GM19035 (cell line): ENCODE results near the gene ERC1.

Experiments
- ATAC-seq: cut with Tn5 transposase; IDR thresholded peaks from one replicate; pipeline ENCODE4 v1.9.1; 2021; ENCODE audit not compliant: unreplicated experiment

Gene ERC1

DNA sequence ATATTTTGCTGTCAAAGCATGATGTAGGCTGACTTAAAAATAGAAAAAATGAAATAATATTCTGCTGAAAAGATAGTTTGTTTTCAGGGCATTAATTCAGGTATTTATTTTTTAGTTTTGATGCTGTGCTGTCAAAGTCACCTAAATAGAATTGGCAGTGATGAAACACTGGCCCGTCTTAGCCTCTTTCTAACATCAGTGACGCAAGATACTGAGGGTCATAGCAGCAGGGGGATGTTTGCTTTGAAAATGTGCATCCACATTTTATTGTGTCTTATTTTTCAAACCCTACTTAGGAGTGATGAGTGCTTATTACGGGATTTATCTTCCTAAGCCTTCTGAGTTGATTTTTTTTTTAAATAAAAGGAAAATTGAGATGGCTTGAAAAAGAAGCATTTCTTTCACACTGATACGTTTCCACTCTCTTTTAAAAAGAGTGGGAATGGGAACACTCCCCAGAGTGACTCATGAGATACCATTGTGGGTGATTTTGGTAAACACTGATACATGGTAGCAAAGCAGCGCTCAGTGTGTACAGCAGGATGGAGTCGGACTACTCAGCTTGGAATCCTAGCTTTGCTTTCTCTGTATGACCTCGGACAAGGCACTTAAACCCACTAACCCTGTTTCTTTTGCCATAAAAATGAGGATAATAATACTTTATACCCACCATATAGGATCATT lies 290.8 kb downstream of the ERC1 start:
- ATAC-seq = no peak

GRCh38 chr12:1282670-1283315 lies 291.8 kb downstream of the ERC1 start:
- no peak for ATAC-seq

DNA sequence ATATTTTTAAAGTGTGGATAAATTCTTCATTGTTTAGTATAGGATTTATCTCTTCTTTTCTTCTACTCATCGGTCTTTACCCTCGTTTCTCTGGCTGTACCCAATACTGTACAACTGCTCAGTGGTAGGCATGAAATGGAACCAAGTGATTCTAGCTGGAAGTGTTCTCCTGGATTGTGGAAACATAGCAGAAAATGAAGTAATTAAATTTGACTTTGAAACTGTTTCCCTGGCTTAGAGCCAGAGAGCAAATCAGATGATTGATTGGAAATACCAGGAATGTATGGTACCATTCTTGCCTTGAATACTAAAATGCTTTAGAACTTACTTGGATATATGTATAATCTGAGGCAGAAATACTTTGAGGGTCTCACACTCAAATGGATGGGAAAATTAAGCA lies 292.3 kb downstream of the ERC1 start:
- ATAC-seq = no peak

DNA sequence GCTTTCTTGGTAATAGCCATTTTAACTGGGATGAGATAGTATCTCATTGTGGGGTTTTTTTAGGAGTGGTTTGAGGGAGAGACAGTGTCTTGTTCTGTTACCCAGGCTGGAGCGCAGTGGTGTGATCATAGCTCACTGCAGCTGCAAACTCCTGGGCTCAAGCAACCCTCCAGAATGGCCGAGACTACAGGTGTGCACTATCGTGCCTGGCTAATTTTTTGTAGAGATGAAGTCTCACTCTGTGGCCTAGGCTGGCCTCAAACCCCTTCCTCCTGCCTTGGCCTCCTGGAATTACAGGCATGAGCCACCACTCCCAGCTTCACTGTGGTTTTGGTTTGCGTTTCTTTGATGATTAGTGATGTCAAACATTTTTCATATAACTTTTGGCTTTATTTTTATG lies 293.6 kb downstream of the ERC1 start:
- ATAC-seq = no peak

DNA sequence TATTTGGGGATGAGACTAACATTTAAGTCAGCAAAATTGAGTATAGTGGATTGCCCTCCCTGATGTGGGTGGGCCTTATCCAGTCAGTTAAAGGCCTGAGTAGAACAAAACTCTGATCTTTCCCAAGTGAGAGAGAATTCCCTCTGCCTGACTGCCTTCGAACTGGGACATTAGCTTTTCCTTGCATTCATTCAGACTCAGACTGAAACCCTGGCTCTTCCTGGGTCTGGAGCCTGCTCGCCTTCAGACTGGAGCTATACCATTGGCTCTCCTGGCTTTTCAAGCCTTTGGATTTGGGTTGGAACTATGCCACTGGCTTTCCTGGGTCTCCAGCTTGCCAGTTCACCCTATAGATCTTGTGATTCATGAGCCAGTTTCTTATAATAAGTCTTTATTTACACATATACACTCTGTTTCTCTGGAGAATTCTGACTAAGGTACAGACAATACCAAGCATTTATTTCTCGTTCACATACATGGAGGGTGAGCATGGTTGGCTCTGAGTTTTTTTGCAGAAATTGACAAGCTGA lies 296.5 kb downstream of the ERC1 start:
- no peak for ATAC-seq

DNA sequence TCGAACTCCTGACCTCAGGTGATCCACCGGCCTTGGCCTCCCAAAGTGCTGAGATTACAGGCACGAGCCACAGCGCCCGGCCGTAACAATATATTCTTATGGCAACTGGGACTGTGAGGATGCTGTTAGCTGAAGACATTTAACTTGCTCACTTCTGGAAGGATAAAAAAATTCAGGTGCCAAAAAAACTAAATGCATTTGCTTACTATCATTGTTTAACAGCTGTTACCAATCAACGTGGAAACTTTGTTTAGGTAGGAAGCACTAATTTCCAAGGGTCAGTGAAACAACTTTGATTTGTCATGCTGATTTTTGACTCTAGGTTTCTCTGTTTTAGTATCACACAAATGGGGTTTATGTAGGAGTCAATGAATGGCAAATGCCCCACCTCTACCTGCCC lies 297.3 kb downstream of the ERC1 start:
- no peak for ATAC-seq

- ATAC-seq = no peak
Measured at GRCh38 chr12:1289371-1290155, 298.5 kb downstream of the ERC1 start.

DNA sequence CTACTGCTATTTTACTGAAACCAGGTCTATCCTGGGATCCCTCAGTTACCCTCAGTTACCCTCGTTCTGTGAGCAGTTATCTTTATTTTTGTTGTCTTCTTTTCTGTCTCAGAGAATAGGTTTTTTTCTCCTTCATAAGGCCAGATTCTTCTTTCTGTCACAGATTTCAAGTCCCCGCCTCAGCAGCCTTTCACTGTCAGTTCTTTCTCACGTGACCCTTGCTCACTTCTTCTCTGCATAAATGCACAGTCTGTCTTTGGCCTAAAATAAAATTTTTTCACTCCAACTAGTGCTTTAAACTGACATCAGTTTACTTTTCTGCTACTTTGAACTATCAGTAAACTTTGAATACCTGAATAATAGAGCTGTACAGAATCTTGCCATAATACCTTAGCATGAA lies 299.7 kb downstream of the ERC1 start:
- no peak for ATAC-seq

DNA sequence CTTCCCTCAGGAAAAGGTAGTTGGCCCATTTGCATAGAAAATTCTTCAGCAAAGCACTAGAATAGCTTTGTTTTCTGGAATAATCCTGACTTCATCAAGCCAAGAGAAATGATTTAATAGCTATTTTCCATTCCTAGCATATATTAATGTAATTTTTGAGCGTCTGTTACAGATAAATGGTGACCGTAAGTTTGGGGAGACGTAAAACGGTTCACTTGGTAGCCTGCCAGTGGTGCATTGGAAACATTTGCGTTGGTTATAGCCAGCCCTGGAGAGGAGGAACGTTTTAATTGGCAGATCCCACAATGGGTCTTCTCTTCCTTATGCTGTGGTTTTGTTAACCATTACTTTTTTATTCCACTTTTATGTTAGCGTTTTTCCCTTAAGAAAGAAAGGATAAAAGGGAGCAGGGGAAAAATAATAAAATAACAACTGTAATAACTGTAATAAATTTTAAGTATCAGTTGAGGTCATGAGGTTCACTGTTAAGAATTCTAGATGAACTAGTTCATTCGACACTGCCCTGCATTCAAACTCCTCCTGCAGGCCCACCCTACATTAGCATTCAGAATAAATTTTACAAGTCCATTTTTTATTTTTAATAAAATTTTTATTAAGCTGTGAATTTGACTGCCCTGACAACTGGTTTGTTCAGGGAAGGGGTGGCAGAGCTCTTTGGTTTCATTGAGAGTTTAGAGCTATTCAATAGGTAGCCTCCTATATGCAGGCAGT lies 300.7 kb downstream of the ERC1 start:
- ATAC-seq = no peak

- no peak for ATAC-seq
Measured at GRCh38 chr12:1293901-1294300, 302.9 kb downstream of the ERC1 start.

DNA sequence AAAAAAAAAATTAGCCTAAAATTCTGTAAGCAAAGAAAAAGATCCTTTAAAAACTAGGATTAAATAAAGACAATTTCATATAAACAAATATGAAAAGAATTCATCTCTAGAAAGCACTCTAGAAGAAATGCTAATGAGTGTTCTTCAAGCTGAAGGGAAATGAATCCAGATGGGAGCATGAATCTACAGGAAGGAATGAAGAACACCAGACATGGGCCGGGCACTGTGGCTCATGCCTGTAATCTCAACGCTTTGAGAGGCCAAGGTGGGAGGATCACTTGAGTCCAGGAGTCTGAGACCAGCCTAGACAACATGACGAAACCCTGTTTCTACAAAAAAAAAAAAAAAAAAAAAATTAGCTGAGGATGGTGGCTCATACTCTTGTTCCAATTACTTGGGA lies 306.2 kb downstream of the ERC1 start:
- ATAC-seq = no peak

DNA sequence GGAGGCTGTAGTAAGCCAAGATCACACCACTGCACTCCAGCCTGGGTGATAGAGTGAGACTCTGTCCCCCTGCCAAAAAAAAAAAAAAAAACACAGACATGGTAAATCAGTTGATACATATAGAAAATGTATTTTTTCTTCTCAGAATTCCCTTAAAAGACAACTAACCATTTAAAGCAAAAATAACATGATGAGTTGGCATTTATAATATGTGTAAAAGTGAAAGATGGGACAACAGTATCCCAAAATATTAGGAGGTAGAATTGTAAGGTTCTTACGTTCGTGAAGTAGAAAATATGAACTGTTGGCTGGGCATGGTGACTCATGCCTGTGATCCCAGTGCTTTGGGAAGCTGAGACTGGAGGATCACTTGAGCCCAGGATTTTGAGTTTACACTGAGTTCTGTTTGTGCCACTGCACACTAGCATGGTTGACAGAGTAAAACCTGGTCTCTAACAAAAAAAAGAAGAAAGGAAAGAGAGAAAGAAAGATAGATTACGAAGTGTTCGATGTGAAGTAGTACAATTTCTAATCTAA lies 306.7 kb downstream of the ERC1 start:
- no peak for ATAC-seq

- no peak for ATAC-seq
Measured at GRCh38 chr12:1300460-1300859, 309.4 kb downstream of the ERC1 start.

GRCh38 chr12:1302201-1302870 lies 311.3 kb downstream of the ERC1 start:
- ATAC-seq = no peak

DNA sequence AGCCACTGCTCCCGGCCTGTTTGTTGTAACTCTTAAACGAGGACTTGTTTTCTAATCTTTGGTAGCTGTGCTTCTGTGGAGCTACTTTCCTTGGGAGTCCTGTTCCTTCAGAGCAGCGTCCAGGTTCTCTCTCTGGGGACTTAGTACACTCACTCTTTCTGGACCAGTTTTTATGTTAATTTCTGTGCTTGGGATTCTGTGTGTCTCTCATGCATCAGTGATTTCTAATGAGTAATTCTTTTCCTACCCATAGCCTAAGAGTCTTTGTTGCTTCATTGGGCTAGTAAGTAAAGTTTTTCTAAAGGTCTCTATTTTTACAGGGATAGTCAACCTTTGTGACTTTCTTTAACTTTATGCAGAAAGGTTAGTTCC lies 314.0 kb downstream of the ERC1 start:
- no peak for ATAC-seq

DNA sequence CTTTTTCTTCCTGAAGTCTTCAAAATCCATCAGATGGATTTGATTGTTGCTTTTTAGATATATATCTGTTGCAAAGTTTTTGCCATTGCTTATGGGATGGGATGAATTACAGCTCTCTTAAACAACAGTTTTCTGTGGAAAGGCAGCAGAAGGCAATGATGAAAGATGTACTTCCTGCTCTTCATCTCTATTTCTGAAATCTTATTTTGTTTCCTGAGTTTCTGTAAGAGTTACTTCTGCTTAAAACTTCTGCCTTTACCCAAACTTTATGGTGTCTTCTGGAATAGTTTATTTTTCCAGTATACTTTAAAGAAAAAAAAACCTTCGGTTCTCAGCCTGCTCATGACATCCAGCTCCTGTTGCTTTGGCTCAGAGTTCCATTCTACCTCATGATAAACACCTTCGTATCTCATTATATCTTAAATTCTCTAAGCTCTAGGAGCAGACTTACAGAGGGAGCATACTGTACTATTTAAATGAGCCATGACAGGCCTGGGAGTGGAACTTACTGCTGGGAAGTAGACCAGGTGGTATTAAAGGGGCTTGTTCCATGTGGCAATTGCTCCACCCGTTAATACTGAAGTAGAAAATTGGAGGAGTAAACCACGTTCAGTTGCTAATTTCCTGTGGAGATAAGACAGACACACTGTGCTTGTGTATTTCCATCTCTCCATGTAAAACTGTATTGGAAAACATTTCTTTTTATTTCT lies 314.9 kb downstream of the ERC1 start:
- no peak for ATAC-seq

GRCh38 chr12:1306817-1307216 lies 315.8 kb downstream of the ERC1 start:
- no peak for ATAC-seq

GRCh38 chr12:1307796-1308195 lies 316.8 kb downstream of the ERC1 start:
- ATAC-seq = no peak

GRCh38 chr12:1309613-1310012 lies 318.6 kb downstream of the ERC1 start:
- no peak for ATAC-seq

- no peak for ATAC-seq
Measured at GRCh38 chr12:1310653-1311052, 319.6 kb downstream of the ERC1 start.
